ENCODE results near the gene ZNF628.
A peak's percentile ranks its signal among the peaks of the same experiment; 100 is the strongest.

ZNF628 gene

GRCh38 chr19:55491546-55492360 is 15.3 kb downstream of the ZNF628 start:
- Histone ChIP-seq H3K27ac (peak overlapping the region; percentile 18 to 22), H3K4me1 (peaks cover 0 to 41% (median 18%) of the 10 kb centered on the region in 4 donors), H3K4me3 (no peak overlapping the region), H3K36me3 (no peaks in the 10 kb centered on the region), H3K9me3 (no peaks in the 10 kb centered on the region), H3K27me3 (peaks cover 0 to 65% of the 10 kb centered on the region in 2 donors)
- no peak for DNase-seq
- intact Hi-C loops (cut with DNase I; ENCODE audit: low total_unique reads) = no loop called here
- TF ChIP-seq CTCF (IDR thresholded peaks at IDR 0.05) = no peak

- no peaks in the 10 kb centered on the region for H3K9me3 ChIP-seq
- DNase-seq = no peak
- no peak for TF ChIP-seq CTCF (IDR thresholded peaks at IDR 0.05)
- peaks cover 0 to 34% (median 13%) of the 10 kb centered on the region in 4 donors for H3K4me1 ChIP-seq
- intact Hi-C loops (cut with DNase I; ENCODE audit: low total_unique reads) = no loop called here
- no peaks in the 10 kb centered on the region for H3K36me3 ChIP-seq
- H3K27me3 ChIP-seq = peaks cover 0 to 65% of the 10 kb centered on the region in 2 donors
- H3K27ac ChIP-seq = no peak overlapping the region
- no peak overlapping the region for H3K4me3 ChIP-seq
These were observed 16.0 kb downstream of the ZNF628 start for GRCh38 chr19:55492362-55492944.

DNA sequence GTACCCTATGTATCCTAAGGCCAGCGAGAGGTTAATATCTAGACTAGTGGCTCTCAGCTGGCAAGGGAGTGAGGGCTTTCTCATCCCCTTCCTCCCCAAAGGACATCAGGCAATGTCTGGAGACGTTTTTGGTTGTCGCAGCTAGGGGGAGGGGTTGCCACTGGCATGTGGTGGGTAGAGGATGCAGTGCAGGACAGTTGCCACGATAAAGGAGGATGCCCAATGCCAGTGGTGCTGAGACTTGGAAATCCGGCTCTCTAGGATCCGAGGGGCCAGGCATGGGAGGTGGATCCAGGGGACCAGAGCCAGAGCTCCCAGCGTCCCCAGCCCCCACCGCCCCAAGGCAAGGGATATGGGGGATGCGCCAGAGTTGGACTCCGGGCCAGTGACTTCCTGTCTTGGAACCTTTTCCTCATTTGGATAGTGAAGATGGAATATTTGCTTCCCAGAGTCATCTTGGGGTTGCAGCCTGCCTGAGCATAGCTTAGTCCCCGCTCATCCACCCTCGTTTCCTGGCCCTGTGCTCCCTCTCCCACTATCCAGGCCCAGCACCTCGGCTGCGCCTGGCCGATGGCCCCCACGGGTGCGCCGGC is 16.7 kb downstream of the ZNF628 start:
- peak overlapping the region; percentile 60 to 72 for H3K27ac ChIP-seq
- intact Hi-C loops (cut with DNase I; ENCODE audit: low total_unique reads) = no loop called here
- H3K4me1 ChIP-seq = peaks cover 0 to 27% (median 10%) of the 10 kb centered on the region in 4 donors
- no peak for DNase-seq
- no peak for TF ChIP-seq CTCF (IDR thresholded peaks at IDR 0.05)
- no peaks in the 10 kb centered on the region for H3K36me3 ChIP-seq
- peak overlapping the region; percentile 23 to 35 for H3K4me3 ChIP-seq
- peaks cover 0 to 61% of the 10 kb centered on the region in 2 donors for H3K27me3 ChIP-seq
- no peaks in the 10 kb centered on the region for H3K9me3 ChIP-seq

GRCh38 chr19:55493645-55494171 is 17.3 kb downstream of the ZNF628 start:
- no peak for TF ChIP-seq CTCF (IDR thresholded peaks at IDR 0.05)
- Histone ChIP-seq H3K36me3 (no peaks in the 10 kb centered on the region), H3K9me3 (no peaks in the 10 kb centered on the region), H3K27me3 (peaks cover 0 to 61% of the 10 kb centered on the region in 2 donors), H3K4me3 (peak overlapping the region; percentile 23 to 35), H3K27ac (peak overlapping the region; percentile 60 to 72), H3K4me1 (peaks cover 0 to 27% (median 8%) of the 10 kb centered on the region in 4 donors)
- intact Hi-C loops (cut with DNase I; ENCODE audit: low total_unique reads) = no loop called here
- no peak for DNase-seq

DNA sequence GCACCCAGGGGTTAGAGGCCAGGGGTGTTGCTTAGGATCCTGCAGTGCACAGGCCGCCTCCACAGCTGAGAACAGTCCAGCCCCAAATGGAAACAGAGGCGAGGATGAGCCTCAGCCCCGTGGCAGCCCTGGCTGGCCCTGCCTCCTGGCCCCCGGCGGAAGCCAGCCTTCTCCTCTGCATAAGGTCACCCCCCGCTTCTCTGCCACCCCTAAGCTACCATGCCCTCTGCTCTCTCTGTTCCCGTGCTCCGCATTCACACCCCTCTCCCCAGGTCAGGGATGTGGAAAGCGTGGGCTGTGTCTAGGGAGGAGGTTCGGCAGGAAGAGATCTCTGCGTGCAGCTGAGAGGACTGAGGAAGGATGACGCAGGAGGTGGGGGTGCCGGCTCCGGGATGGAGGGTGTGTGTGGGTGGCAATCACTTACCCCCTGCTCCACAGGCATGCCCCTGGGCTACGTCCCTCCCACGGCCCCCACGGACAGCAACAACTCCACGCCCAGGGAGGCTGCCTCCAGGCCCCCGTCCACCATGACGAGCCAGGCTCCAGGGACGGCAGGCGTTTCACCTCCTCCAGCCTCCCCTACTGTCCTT is 17.9 kb downstream of the ZNF628 start:
- no peak for TF ChIP-seq CTCF (IDR thresholded peaks at IDR 0.05)
- intact Hi-C loops (cut with DNase I; ENCODE audit: low total_unique reads) = no loop called here
- Histone ChIP-seq H3K27ac (peak overlapping the region; percentile 60 to 72), H3K4me3 (peak overlapping the region; percentile 23 to 35), H3K36me3 (no peaks in the 10 kb centered on the region), H3K9me3 (no peaks in the 10 kb centered on the region), H3K27me3 (peaks cover 0 to 56% of the 10 kb centered on the region in 2 donors), H3K4me1 (peaks cover 0 to 22% (median 5%) of the 10 kb centered on the region in 4 donors)
- DNase-seq = peak in 1 of 2 donors; percentile 50

All from tibial artery (tissue), 4 donors.